IPS-NIHi7 (cell line): Measurements from ENCODE around the gene GCH1.

Source experiments
- DNase-seq: peaks from one replicate; pipeline ENCODE4 v3.0.0; 2012; ENCODE audit warnings: mixed read lengths; ENCODE audit errors: extremely low spot score

Gene GCH1

GRCh38 chr14:54797986-54798385 lies 104.6 kb downstream of the GCH1 start:
- DNase-seq, result no peak

- DNase-seq, result no peak
Observed at GRCh38 chr14:54797556-54797955, 105.1 kb downstream of the GCH1 start.

DNA sequence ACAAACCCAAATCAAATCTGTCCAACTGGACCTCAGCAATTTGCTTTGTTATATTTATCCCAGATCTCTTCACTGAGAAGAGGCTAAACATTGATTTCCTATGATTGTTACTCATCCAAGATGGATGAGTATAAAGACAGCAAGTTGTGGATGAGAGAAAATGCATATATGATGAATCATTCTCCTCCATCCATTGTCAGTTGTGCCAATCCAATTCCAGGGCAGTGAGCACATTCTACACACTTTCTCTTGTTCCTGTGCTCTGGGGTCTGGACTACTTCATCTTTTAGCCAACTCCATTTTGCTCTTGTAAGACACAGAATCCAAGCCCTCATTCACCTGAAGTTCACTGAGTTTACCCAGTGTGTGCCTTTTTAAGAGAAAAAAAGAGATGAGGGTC lies 105.7 kb downstream of the GCH1 start:
- DNase-seq, result no peak

- no peak for DNase-seq
Observed at GRCh38 chr14:54794796-54795195, 107.8 kb downstream of the GCH1 start.

GRCh38 chr14:54794159-54794558 lies 108.5 kb downstream of the GCH1 start:
- DNase-seq, result no peak

DNA sequence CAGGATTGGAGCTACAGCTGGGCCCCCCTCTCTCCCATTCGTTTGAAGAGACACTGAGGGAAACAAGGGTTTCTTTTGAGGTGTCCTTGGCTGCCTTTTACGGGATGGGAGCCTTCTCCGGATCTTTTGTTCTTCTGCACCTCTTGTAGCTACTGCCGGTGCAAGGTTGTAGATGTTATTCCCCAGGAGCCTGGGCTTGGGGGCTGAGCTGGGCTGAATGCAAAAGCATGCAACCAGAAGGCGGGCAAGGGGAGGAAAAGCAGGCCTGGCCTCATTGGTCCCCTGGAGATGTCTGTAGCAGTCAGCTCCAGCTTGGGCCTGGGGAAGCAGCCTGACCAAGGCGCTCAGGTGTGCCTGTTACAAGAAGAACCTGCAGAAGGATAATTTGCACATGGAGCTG lies 110.3 kb downstream of the GCH1 start:
- no peak for DNase-seq
